Mesodermal cell (in vitro differentiated cells): ENCODE results near the gene TRAPPC4.
A peak's percentile ranks its signal among the peaks of the same experiment; 100 is the strongest.
"Not testable (repeated sequence)": the region's sequence is repeated elsewhere in the genome, so short reads cannot be mapped to it uniquely, and the experiment has no call there.

ENCODE experiments used
- H3K27ac ChIP-seq: 2 replicates; pipeline ENCODE4 v1.7.0; 2013; ENCODE audit warnings: mild to moderate bottlenecking, low read depth, low read length, moderate library complexity; ENCODE audit not compliant: severe bottlenecking
- H3K36me3 ChIP-seq: 2 replicates; pipeline ENCODE4 v1.7.1; 2013; ENCODE audit warnings: mild to moderate bottlenecking, low read length, moderate library complexity; ENCODE audit not compliant: control insufficient read depth, insufficient read depth
- H3K4me1 ChIP-seq: one replicate; pipeline ENCODE4 v1.7.1; 2013; ENCODE audit warnings: mild to moderate bottlenecking, low read length; ENCODE audit not compliant: insufficient read depth, control insufficient read depth, poor library complexity, severe bottlenecking
- H3K4me3 ChIP-seq: 2 replicates; pipeline ENCODE4 v1.7.0; 2013; ENCODE audit warnings: low read length, control low read depth, mild to moderate bottlenecking; ENCODE audit not compliant: insufficient read depth, poor library complexity, severe bottlenecking; ENCODE audit errors: extremely low read depth
- H3K9me3 ChIP-seq: 2 replicates; pipeline ENCODE4 v1.7.1; 2013; ENCODE audit warnings: mild to moderate bottlenecking, low read length, moderate library complexity; ENCODE audit not compliant: control insufficient read depth
- whole genome bisulfite sequencing, 2 experiments: methylation state at CpG; one replicate each; pipeline ENCODE4 v1.1.5; 2013; ENCODE audit warnings: missing lambda C conversion rate in 2 of 2; ENCODE audit not compliant: insufficient coverage in 2 of 2; 5-methylcytosine and 5-hydroxymethylcytosine counted together

TRAPPC4 gene

DNA sequence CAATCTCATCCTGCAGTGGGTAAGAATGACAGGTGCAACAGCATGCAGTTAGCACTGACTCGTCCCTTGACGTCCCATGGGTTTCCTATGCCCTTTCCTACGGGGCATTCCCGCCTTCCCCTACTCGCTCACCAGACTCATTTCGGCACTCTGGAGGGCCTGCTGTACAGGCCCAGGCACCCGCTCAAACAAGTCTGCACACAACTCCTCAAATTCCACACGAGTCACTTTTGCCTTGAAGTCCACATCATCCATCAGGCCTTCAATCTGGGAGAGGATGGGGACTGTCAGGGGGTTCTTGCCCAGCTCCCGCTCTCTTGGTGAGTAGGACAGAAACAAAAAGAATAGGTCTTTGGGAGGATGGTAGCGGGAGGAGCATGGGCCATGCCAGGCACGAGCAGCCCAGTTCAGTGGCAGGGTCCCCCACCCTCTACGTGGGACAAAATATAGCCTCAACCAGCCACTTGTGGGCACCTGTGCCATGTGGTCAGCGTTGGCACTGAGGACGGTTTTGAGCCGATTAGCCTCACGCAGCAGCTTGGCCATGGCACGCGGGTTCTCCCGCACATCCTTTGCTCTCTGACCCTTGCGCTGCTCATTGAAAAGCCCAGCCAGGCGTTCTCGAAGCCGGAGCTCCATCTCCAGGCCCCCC is 33.7 kb downstream of the TRAPPC4 start:
- 93 to 99% methylated on average over 21 to 22 of the region's 23 CpGs for WGBS, 2 experiments

DNA sequence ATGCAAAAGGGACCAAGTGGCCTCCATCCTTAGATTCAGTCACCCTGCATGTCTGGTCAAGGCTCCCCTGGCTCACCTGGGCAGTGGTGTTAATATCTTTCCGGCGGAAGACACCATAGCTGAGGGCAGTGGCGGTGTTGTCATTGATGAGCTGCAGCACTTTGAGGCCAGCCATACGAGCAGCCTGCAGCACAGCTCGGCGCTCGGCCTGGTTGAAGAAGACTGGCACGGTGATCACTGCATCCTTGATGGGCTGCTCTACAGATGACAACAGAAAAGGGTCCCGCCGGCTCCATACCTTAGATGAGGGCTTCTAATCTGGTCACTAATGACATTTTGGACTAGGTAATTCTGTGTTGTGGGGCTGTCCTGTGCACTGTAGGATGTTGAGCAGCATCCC is 35.9 kb downstream of the TRAPPC4 start:
- H3K36me3 ChIP-seq, result peaks cover 64% of the 10 kb centered on the region

More for the DNA sequence above, 33.7 kb downstream of the TRAPPC4 start:
- peaks cover 10% of the 10 kb centered on the region for H3K4me1 ChIP-seq
- no peak overlapping the region for H3K4me3 ChIP-seq
- peaks cover 85% of the 10 kb centered on the region for H3K36me3 ChIP-seq
- H3K27ac ChIP-seq, result no peak overlapping the region
- H3K9me3 ChIP-seq, result no peaks in the 10 kb centered on the region

DNA sequence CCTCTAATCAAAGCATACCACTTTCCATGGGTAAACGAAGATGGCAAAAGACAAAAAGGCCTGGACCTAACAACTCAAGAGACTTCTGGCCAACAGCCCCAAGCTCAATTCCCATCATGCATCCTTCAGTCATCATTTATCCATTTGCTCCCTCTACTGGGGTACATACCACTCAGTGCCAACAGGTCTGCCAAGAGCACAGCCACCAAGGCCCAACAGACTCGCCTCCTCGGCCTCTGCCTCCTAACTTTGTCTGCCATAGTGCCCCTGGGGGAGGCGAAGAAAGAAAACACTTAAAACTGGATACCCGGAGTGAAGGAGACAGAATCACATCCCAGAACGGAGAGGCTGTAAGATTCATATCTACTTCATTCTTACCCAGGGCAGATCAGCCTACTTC is 37.3 kb downstream of the TRAPPC4 start:
- Histone ChIP-seq H3K27ac (peak overlapping the region; percentile 94), H3K4me1 (peaks cover 10% of the 10 kb centered on the region), H3K9me3 (no peaks in the 10 kb centered on the region), H3K36me3 (peaks cover 49% of the 10 kb centered on the region), H3K4me3 (peak overlapping the region; percentile 98)
- 58 to 76% methylated on average over 4 to 5 of the region's 6 CpGs for WGBS, 2 experiments

More for the DNA sequence above, 35.9 kb downstream of the TRAPPC4 start:
- Histone ChIP-seq H3K4me1 (peaks cover 10% of the 10 kb centered on the region), H3K27ac (no peak overlapping the region), H3K4me3 (no peak overlapping the region), H3K9me3 (no peaks in the 10 kb centered on the region)
- WGBS, 2 experiments, result 97 to 98% methylated on average over 10 of the region's 10 CpGs

DNA sequence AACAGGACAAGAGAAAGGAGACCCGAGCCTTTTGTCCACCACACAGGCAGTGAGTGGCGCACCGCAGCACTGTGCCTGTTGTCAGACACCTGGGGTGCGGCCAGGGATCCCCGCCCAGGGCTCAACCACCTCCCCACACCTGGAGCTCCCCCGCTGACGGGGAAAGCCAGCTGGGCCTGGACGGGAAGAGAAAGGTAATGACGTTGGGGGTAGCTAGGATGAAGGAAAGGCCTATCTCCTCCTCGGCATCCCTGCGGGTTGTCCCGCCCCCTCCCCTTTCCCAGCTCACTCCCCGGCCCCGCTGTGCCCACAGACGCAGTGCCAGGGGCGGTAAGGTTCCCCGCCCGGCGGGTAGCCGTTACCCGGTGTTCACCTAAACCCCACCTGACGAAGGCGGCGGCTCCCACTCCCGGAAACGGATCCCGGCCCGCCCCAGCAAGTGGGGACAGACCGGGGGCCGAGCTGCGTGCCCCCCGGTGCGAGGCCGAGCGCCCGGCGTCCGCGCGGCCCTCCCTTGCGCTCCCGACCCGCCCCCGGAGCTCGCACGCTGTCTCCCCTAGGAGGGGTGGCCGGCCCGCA is 37.9 kb downstream of the TRAPPC4 start:
- Histone ChIP-seq H3K36me3 (peaks cover 43% of the 10 kb centered on the region), H3K4me1 (peaks cover 10% of the 10 kb centered on the region), H3K9me3 (no peaks in the 10 kb centered on the region), H3K27ac (peak overlapping the region; percentile 94), H3K4me3 (peak overlapping the region; percentile 98)
- 0% methylated on average over 13 to 25 of the region's 48 CpGs for WGBS, 2 experiments

DNA sequence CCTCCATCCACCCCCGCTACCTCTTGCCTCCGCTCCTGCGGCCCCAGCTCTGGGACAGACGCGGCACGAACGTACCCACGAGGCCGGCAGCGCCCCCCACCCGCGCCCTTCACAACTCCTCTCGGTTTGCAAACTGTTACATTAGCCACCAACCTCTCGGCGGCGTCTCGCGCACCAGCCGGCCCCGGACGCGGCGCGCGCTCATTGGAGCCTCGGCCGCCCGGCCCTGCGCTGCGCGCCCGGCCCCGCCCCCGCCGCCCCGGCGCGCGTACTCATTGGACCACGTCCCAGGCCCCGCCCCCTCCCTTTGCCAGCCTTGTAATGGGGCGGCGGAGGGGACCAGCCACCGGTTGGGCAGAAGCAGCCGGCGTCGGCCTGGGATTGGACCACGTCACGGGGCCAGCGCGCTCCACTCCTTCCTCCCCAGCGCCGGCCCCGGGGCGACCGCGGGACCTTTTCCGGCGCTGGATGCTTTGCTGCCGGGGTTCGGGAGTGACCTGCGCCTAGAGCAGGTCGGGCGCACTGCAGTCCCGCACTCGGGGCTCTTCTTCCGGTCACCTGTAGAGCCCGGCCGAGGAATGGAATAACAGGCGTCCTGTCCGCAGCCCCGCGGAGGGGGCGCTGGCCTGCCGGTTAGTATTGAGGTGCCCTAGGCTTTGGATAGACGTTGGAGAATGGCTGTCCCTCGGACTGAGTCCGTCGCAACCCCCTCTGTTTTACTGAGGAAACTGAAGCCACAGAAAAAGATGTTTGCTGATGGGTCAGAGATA is 38.6 kb downstream of the TRAPPC4 start, which contains the start of gene HYOU1:
Gene HYOU1, minus strand, starts transcription at position 206 of the 770 bp plus-strand sequence. CDS start 1,045 bp downstream, outside the sequence.
- Histone ChIP-seq H3K9me3 (no peaks in the 10 kb centered on the region), H3K27ac (peak within 1 kb of the TSS; percentile 94), H3K36me3 (peaks cover 36% of the 10 kb centered on the region), H3K4me1 (peaks cover 8% of the 10 kb centered on the region), H3K4me3 (peak within 1 kb of the TSS; percentile 98)
- 0% methylated on average over 37 to 62 of the region's 79 CpGs for WGBS, 2 experiments

DNA sequence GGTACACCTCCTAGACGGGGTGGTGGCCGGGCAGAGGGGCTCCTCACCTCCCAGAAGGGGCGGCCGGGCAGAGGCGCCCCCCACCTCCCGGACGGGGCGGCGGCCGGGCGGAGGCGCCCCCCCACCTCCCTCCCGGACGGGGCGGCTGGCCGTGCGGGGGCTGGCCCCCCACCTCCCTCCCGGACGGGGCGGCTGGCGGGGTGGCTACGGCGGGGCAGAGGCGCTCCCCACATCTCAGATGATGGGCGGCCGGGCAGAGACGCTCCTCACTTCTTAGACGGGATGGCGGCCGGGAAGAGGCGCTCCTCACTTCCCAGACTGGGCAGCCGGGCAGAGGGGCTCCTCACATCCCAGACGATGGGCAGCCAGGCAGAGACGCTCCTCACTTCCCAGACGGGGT is 40.6 kb downstream of the TRAPPC4 start:
- WGBS, 2 experiments, result 98% methylated on average over 8 of the region's 35 CpGs; no CpG with 5 or more reads in 1 of the 2 experiments
- not testable (repeated sequence) for H3K4me3 ChIP-seq, H3K27ac ChIP-seq, H3K4me1 ChIP-seq, H3K9me3 ChIP-seq
- peaks cover 17% of the 10 kb centered on the region for H3K36me3 ChIP-seq

DNA sequence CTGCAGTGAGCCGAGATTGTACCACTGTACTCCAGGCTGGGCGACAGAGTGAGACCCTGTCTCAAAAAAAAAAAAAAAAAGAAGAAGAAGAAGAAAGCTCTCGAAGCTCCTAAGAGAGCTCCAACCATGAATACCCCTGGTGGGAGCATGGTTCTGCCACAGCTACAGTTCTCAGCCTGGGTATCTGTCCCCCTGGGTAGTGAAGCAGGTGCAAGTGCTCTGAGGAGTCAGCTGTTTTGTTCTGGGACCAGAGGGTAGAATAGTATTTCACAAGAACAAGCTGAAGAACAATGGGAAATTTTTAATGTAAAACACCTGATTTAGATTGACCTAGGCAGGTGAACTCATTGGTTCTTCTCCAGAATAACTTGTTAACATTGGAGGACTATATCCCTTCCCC is 42.7 kb downstream of the TRAPPC4 start:
- WGBS, 2 experiments, result 89% methylated on average over 3 of the region's 3 CpGs; no CpG with 5 or more reads in 1 of the 2 experiments
- H3K4me3 ChIP-seq, result no peak overlapping the region
- H3K9me3 ChIP-seq, result no peaks in the 10 kb centered on the region
- no peak overlapping the region for H3K27ac ChIP-seq
- no peaks in the 10 kb centered on the region for H3K4me1 ChIP-seq
- peaks cover 2% of the 10 kb centered on the region for H3K36me3 ChIP-seq

- 94 to 100% methylated on average over 3 to 4 of the region's 5 CpGs for WGBS, 2 experiments
- Histone ChIP-seq H3K4me1 (no peaks in the 10 kb centered on the region), H3K36me3 (peaks cover 2% of the 10 kb centered on the region), H3K4me3 (no peak overlapping the region), H3K9me3 (no peaks in the 10 kb centered on the region), H3K27ac (no peak overlapping the region)
Measured at GRCh38 chr11:119062779-119063178, 44.2 kb downstream of the TRAPPC4 start.

GRCh38 chr11:119065369-119065768 is 46.8 kb downstream of the TRAPPC4 start:
- Histone ChIP-seq H3K36me3 (peaks cover 7% of the 10 kb centered on the region), H3K4me3 (no peak overlapping the region), H3K9me3 (no peaks in the 10 kb centered on the region), H3K4me1 (no peaks in the 10 kb centered on the region), H3K27ac (no peak overlapping the region)
- 33 to 58% methylated on average over 2 to 4 of the region's 4 CpGs for WGBS, 2 experiments

DNA sequence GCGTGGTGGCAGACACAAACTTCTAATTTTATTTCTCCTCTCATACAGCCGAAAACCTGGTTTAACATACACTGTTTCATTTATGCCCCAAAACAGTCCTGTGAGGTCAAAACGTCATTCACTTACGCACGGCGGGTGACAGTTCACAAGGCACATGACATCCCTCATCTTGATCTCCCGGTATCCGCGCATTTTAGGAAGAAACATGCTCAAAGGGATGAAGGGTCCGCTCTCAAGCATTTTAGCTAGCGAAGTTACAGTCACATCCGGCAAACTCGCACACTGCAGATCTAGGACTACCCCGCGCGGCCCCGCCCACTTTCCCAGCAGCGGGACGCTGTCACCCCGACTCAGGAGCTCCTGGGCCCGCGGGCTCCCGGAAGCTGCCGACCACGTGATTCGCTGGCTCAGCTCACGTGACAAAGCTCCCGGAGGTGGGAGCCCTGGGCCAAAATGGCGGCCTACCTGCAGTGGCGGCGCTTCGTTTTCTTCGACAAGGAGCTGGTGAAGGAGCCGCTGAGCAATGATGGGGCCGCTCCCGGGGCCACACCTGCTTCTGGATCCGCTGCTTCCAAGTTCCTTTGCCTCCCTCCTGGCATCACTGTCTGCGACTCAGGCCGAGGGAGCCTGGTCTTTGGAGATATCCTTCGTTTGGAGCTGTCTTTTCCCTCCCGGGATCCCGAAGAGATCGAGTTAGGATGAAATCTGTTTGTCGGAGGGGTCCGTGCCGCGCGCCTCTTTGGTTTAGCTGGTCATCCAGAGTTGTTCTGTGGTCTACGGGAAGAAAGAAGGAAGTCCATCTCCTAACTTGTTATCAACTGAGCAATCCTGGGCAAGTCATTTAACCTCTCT is 49.0 kb downstream of the TRAPPC4 start, which contains the start of gene VPS11:
Gene VPS11, plus strand, starts transcription at position 448 of the 852 bp plus-strand sequence. Its CDS starts 6 bp downstream, at position 454.
- H3K4me3 ChIP-seq, result peak within 1 kb of the TSS; percentile 88
- peaks cover 25% of the 10 kb centered on the region for H3K36me3 ChIP-seq
- H3K27ac ChIP-seq, result peak within 1 kb of the TSS; percentile 82
- H3K4me1 ChIP-seq, result no peaks in the 10 kb centered on the region
- H3K9me3 ChIP-seq, result no peaks in the 10 kb centered on the region
- WGBS, 2 experiments, result 0 to 1% methylated on average over 45 to 46 of the region's 49 CpGs
